ENCODE data around the gene PLA2G15.

Gene PLA2G15

GRCh38 chr16:68264128-68265077 is 19.2 kb downstream of the PLA2G15 start, which contains the start of gene SLC7A6 (continued):
- 0 out of 2 replicates have a peak, but pooled peaks have one; percentile 23 for TF ChIP-seq ZNF600 (tag by site-specific recombination; IDR thresholded peaks at IDR 0.05)
- TF ChIP-seq, protein P1, sequence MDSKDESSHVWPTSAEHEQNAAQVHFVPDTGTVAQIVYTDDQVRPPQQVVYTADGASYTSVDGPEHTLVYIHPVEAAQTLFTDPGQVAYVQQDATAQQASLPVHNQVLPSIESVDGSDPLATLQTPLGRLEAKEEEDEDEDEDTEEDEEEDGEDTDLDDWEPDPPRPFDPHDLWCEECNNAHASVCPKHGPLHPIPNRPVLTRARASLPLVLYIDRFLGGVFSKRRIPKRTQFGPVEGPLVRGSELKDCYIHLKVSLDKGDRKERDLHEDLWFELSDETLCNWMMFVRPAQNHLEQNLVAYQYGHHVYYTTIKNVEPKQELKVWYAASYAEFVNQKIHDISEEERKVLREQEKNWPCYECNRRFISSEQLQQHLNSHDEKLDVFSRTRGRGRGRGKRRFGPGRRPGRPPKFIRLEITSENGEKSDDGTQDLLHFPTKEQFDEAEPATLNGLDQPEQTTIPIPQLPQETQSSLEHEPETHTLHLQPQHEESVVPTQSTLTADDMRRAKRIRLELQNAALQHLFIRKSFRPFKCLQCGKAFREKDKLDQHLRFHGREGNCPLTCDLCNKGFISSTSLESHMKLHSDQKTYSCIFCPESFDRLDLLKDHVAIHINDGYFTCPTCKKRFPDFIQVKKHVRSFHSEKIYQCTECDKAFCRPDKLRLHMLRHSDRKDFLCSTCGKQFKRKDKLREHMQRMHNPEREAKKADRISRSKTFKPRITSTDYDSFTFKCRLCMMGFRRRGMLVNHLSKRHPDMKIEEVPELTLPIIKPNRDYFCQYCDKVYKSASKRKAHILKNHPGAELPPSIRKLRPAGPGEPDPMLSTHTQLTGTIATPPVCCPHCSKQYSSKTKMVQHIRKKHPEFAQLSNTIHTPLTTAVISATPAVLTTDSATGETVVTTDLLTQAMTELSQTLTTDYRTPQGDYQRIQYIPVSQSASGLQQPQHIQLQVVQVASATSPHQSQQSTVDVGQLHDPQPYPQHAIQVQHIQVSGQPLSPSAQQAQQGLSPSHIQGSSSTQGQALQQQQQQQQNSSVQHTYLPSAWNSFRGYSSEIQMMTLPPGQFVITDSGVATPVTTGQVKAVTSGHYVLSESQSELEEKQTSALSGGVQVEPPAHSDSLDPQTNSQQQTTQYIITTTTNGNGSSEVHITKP (tag by site-specific recombination; IDR thresholded peaks at IDR 0.05), result peak; percentile 91
- peak; percentile 32; the same call in 1 of the 2 replicates for TF ChIP-seq ZNF629 (tag by site-specific recombination; IDR thresholded peaks at IDR 0.05)
- peak; percentile 68; the same call in 1 of the 2 replicates for TF ChIP-seq REPIN1 (tag by site-specific recombination; IDR thresholded peaks at IDR 0.05; ENCODE audit: low read depth)
- TF ChIP-seq ZNF639 (tag by site-specific recombination; IDR thresholded peaks at IDR 0.05), result no peak
- no peak for TF ChIP-seq ZNF184 (tag by site-specific recombination; IDR thresholded peaks at IDR 0.05)
- TF ChIP-seq, protein P2, sequence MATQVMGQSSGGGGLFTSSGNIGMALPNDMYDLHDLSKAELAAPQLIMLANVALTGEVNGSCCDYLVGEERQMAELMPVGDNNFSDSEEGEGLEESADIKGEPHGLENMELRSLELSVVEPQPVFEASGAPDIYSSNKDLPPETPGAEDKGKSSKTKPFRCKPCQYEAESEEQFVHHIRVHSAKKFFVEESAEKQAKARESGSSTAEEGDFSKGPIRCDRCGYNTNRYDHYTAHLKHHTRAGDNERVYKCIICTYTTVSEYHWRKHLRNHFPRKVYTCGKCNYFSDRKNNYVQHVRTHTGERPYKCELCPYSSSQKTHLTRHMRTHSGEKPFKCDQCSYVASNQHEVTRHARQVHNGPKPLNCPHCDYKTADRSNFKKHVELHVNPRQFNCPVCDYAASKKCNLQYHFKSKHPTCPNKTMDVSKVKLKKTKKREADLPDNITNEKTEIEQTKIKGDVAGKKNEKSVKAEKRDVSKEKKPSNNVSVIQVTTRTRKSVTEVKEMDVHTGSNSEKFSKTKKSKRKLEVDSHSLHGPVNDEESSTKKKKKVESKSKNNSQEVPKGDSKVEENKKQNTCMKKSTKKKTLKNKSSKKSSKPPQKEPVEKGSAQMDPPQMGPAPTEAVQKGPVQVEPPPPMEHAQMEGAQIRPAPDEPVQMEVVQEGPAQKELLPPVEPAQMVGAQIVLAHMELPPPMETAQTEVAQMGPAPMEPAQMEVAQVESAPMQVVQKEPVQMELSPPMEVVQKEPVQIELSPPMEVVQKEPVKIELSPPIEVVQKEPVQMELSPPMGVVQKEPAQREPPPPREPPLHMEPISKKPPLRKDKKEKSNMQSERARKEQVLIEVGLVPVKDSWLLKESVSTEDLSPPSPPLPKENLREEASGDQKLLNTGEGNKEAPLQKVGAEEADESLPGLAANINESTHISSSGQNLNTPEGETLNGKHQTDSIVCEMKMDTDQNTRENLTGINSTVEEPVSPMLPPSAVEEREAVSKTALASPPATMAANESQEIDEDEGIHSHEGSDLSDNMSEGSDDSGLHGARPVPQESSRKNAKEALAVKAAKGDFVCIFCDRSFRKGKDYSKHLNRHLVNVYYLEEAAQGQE (tag by site-specific recombination; IDR thresholded peaks at IDR 0.05), result peak; percentile 34; the same call in 1 of the 2 replicates
- peak; percentile 77; the same call in 1 of the 2 replicates for TF ChIP-seq ZNF792 (tag by site-specific recombination; IDR thresholded peaks at IDR 0.05)
- TF ChIP-seq ZNF239 (tag by site-specific recombination; IDR thresholded peaks at IDR 0.05), result peak; percentile 20; the same call in 1 of the 2 replicates
- TF ChIP-seq ZSCAN30 (tag by site-specific recombination; IDR thresholded peaks at IDR 0.05), result peak; percentile 47
- no peak for TF ChIP-seq ZBTB17 (tag by site-specific recombination; IDR thresholded peaks at IDR 0.05)
- TF ChIP-seq ZNF121 (tag by site-specific recombination; IDR thresholded peaks at IDR 0.05), result no peak
- TF ChIP-seq ZNF692 (tag by site-specific recombination; IDR thresholded peaks at IDR 0.05), result peak; percentile 80
- peak; percentile 58 for TF ChIP-seq ZNF843 (tag by site-specific recombination; IDR thresholded peaks at IDR 0.05)
- TF ChIP-seq, protein P3, sequence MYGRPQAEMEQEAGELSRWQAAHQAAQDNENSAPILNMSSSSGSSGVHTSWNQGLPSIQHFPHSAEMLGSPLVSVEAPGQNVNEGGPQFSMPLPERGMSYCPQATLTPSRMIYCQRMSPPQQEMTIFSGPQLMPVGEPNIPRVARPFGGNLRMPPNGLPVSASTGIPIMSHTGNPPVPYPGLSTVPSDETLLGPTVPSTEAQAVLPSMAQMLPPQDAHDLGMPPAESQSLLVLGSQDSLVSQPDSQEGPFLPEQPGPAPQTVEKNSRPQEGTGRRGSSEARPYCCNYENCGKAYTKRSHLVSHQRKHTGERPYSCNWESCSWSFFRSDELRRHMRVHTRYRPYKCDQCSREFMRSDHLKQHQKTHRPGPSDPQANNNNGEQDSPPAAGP (tag by site-specific recombination; IDR thresholded peaks at IDR 0.05), result peak; percentile 29; the same call in 1 of the 2 replicates
- peak; percentile 57; the same call in 1 of the 2 replicates for TF ChIP-seq ZNF324 (tag by site-specific recombination; IDR thresholded peaks at IDR 0.05)
- peak; percentile 54; the same call in 1 of the 2 replicates for TF ChIP-seq ZNF76 (tag by site-specific recombination; IDR thresholded peaks at IDR 0.05; ENCODE audit: borderline replicate concordance, low read depth)
- TF ChIP-seq ZBTB20 (tag by site-specific recombination; IDR thresholded peaks at IDR 0.05), result peak; percentile 77
- TF ChIP-seq IKZF3 (tag by site-specific recombination; IDR thresholded peaks at IDR 0.05), result 0 out of 2 replicates have a peak, but pooled peaks have one; percentile 36
- TF ChIP-seq EGR2 (tag by site-specific recombination; IDR thresholded peaks at IDR 0.05; ENCODE audit: low read depth), result peak; percentile 66
- no peak for TF ChIP-seq ZNF426 (tag by site-specific recombination; IDR thresholded peaks at IDR 0.05)
- TF ChIP-seq ZNF114 (tag by site-specific recombination; IDR thresholded peaks at IDR 0.05), result no peak
- TF ChIP-seq OVOL3 (tag by site-specific recombination; IDR thresholded peaks at IDR 0.05), result 0 out of 2 replicates have a peak, but pooled peaks have one; percentile 21
- TF ChIP-seq ZIC2 (tag by site-specific recombination; IDR thresholded peaks at IDR 0.05), result peak; percentile 78
- TF ChIP-seq ZNF510 (tag by site-specific recombination; IDR thresholded peaks at IDR 0.05; ENCODE audit: insufficient replicate concordance), result no peak
- peak; percentile 34; the same call in 1 of the 2 replicates for TF ChIP-seq YY2 (tag by site-specific recombination; IDR thresholded peaks at IDR 0.05)
- TF ChIP-seq ZXDB (tag by site-specific recombination; IDR thresholded peaks at IDR 0.05), result peak; percentile 73
- peak; percentile 90 for TF ChIP-seq ZNF335 (tag by site-specific recombination; conservative IDR thresholded peaks at IDR 0.05)

All from HEK293 (cell line).